Kidney (tissue), 14 donors: ENCODE data around the gene ACOT12. TPM values are rescaled to one million over a fixed set of nuclear protein-coding genes. Genes with fewer than 3 reads are reported as not detected.

Experiments used
- DNase-seq, 5 donors: peaks; one replicate each; pipeline ENCODE4 v3.0.0-alpha.2; 2013 to 2020
- FAIRE-seq: peaks from 2 replicates; lab custom pipeline; 2012; peaks lifted over from hg19 to GRCh38; lab: Jason Lieb, UNC
- H3K27ac ChIP-seq, 2 donors: one replicate each; pipeline ENCODE4 v1.7.0; 2013; ENCODE audit warnings: low read depth in 2 of 2, low read length in 2 of 2, inconsistent platforms in 1 of 2
- H3K27me3 ChIP-seq: one replicate; pipeline ENCODE4 v1.7.1; 2013; ENCODE audit warnings: low read length, inconsistent platforms; ENCODE audit not compliant: control insufficient read depth, insufficient read depth
- H3K36me3 ChIP-seq, 3 donors: one replicate each; pipeline versions ENCODE4 v1.7.0 to v1.7.1; 2013; ENCODE audit warnings: low read length in 3 of 3, control low read depth in 1 of 3, inconsistent platforms in 1 of 3; ENCODE audit not compliant: insufficient read depth in 3 of 3, control insufficient read depth in 2 of 3
- H3K4me1 ChIP-seq, 3 donors: one replicate each; pipeline versions ENCODE4 v1.7.0 to v1.7.1; 2013; ENCODE audit warnings: low read length in 3 of 3, inconsistent platforms in 1 of 3, low read depth in 1 of 3; ENCODE audit not compliant: control insufficient read depth in 2 of 3, insufficient read depth in 2 of 3
- H3K4me3 ChIP-seq, 3 donors: one replicate each; pipeline versions ENCODE4 v1.7.0 to v1.8.1; 2013; ENCODE audit warnings: low read length in 3 of 3, control low read depth in 1 of 3, inconsistent platforms in 1 of 3
- H3K9ac ChIP-seq, 3 donors: one replicate each; pipeline versions ENCODE4 v1.7.0 to v1.7.1; 2013; ENCODE audit warnings: low read length in 3 of 3, control low read depth in 1 of 3, inconsistent platforms in 1 of 3
- H3K9me3 ChIP-seq, 3 donors: one replicate each; pipeline versions ENCODE4 v1.7.0 to v1.7.1; 2013; ENCODE audit warnings: low read length in 3 of 3, control low read depth in 1 of 3, inconsistent platforms in 1 of 3; ENCODE audit not compliant: control insufficient read depth in 2 of 3, insufficient read depth in 1 of 3
- intact Hi-C: fragments of 100-400 bp; cut with DNase I; formaldehyde crosslinking; loops from one replicate; pipeline ENCODE4 v1.11.1; 2022
- polyA plus RNA-seq: library from polyadenylated mRNA; stranded (reverse); fragments of 350-450 nt; fragmentation: Illumina TruSeq; extraction: RNeasy Lipid Tissue Mini Kit (QIAGEN cat#74804); gene quantifications from one replicate; pipeline ENCODE4 v1.2.3, GENCODE V29; 2014; ENCODE audit warnings: low read depth, low replicate concordance; ENCODE audit not compliant: insufficient read depth
- total RNA-seq: library from RNA; stranded (reverse); fragmentation: NEBNext Ultra II Directional; extraction: Animal tissue kit (Norgen Biotek cat#: 25700); gene quantifications from one replicate; pipeline ENCODE4 v1.2.1, GENCODE V29; 2021
- TF ChIP-seq, protein P1 (sequence below): IDR thresholded peaks from 3 replicates; pipeline ENCODE4 v1.5.1; 2012; ENCODE audit warnings: mild to moderate bottlenecking, moderate library complexity, borderline replicate concordance; ENCODE audit not compliant: insufficient read depth; ENCODE audit errors: extremely low read depth
- donor health status: control.
- donor health status: control.
- donor health status: control.
- donor health status: control.
- donor health status: control.
- donor health status: DM: yes; HTN: yes; CAD: no.
- donor health status: Normal renal cell carcinoma (clear cell type).

Gene ACOT12
- total and polyA plus RNA-seq, 2 donors from 2014 or later = 2.2 TPM; not detected in 1

- Histone ChIP-seq H3K36me3 (no peaks in the 10 kb centered on the region), H3K9ac (no peak overlapping the region), H3K9me3 (peaks cover 0 to 2% (median 0%) of the 10 kb centered on the region in 3 donors), H3K27me3 (no peaks in the 10 kb centered on the region), H3K27ac (no peak overlapping the region), H3K4me3 (no peak overlapping the region), H3K4me1 (peaks cover 0 to 30% (median 3%) of the 10 kb centered on the region in 3 donors)
- TF ChIP-seq, protein P1, sequence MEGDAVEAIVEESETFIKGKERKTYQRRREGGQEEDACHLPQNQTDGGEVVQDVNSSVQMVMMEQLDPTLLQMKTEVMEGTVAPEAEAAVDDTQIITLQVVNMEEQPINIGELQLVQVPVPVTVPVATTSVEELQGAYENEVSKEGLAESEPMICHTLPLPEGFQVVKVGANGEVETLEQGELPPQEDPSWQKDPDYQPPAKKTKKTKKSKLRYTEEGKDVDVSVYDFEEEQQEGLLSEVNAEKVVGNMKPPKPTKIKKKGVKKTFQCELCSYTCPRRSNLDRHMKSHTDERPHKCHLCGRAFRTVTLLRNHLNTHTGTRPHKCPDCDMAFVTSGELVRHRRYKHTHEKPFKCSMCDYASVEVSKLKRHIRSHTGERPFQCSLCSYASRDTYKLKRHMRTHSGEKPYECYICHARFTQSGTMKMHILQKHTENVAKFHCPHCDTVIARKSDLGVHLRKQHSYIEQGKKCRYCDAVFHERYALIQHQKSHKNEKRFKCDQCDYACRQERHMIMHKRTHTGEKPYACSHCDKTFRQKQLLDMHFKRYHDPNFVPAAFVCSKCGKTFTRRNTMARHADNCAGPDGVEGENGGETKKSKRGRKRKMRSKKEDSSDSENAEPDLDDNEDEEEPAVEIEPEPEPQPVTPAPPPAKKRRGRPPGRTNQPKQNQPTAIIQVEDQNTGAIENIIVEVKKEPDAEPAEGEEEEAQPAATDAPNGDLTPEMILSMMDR = no peak
- intact Hi-C loops = no loop called here
- FAIRE-seq = no peak
- DNase-seq = no peak
Observed at GRCh38 chr5:81359881-81360280, 34.1 kb downstream of the ACOT12 start.

GRCh38 chr5:81359108-81359507 is 34.8 kb downstream of the ACOT12 start:
- Histone ChIP-seq H3K36me3 (no peaks in the 10 kb centered on the region), H3K4me1 (peaks cover 0 to 30% (median 3%) of the 10 kb centered on the region in 3 donors), H3K4me3 (no peak overlapping the region), H3K9ac (no peak overlapping the region), H3K27me3 (no peaks in the 10 kb centered on the region), H3K27ac (no peak overlapping the region), H3K9me3 (no peaks in the 10 kb centered on the region)
- TF ChIP-seq, protein P1 = no peak
- DNase-seq = peak in 2 of 5 donors; percentile 14 to 20
- FAIRE-seq = no peak
- intact Hi-C loops = no loop called here

GRCh38 chr5:81355291-81356251 is 38.4 kb downstream of the ACOT12 start:
- no peaks in the 10 kb centered on the region for H3K36me3 ChIP-seq
- FAIRE-seq (no peak), DNase-seq (no peak)
- H3K4me1 ChIP-seq = peaks cover 0 to 10% (median 0%) of the 10 kb centered on the region in 3 donors
- TF ChIP-seq, protein P1 = no peak
- no peaks in the 10 kb centered on the region for H3K9me3 ChIP-seq
- intact Hi-C loops = no loop called here
- no peaks in the 10 kb centered on the region for H3K27me3 ChIP-seq
- no peak overlapping the region for H3K4me3 ChIP-seq
- H3K9ac ChIP-seq = no peak overlapping the region
- no peak overlapping the region for H3K27ac ChIP-seq
